GM21528 (cell line): ENCODE results near the gene EMB.
"Not testable (repeated sequence)": the region's sequence is repeated elsewhere in the genome, so short reads cannot be mapped to it uniquely, and the experiment has no call there.

Experiments used
- ATAC-seq: cut with Tn5 transposase; IDR thresholded peaks from one replicate; pipeline ENCODE4 v1.9.1; 2021; ENCODE audit warnings: mild to moderate bottlenecking, moderate library complexity; ENCODE audit not compliant: unreplicated experiment, low FRiP score

EMB gene

GRCh38 chr5:50423100-50423799, 17.8 kb downstream of the EMB start:
- not testable (repeated sequence) for ATAC-seq

GRCh38 chr5:50421184-50421950, 19.7 kb downstream of the EMB start:
- not testable (repeated sequence) for ATAC-seq

GRCh38 chr5:50420343-50420935, 20.6 kb downstream of the EMB start:
- no peak for ATAC-seq

DNA sequence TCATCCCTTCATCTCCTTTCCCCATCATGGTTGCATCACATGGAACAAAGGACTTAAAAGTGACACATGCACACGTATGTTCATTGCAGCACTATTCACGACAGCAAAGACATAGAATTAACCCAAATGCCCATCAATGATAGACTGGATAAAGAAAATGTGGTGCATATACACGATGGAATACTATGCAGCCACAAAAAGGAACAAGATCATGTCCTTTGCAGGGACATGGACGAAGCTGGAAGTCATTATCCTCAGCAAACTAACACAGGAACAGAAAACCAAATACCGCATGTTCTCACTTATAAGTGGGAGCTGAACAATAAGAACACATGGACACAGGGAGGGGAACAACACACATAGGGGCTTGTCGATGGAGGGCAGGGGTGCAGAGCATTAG, 21.4 kb downstream of the EMB start:
- not testable (repeated sequence) for ATAC-seq

GRCh38 chr5:50416637-50417036, 24.5 kb downstream of the EMB start:
- ATAC-seq: not testable (repeated sequence)

DNA sequence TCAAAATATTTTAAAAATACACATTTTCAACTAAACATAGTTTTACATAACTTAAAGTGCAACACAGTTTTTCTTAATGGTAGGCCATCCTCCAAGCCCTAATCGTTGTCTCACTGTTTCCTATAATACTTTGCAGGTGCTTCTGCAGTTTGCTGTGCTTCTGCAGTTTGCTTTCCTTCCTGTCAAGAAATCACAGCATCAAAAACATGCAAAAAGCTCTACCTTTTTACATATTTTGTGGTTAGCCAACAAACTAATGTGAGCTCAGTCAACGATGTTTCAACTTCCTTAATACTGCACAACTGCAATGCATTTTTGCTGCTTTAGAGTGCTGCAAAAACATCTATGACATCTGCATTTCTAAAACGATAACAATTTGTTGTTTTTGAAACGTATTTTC, 25.2 kb downstream of the EMB start:
- peak; percentile 84 for ATAC-seq

GRCh38 chr5:50410932-50411331, 30.2 kb downstream of the EMB start:
- ATAC-seq: not testable (repeated sequence)

GRCh38 chr5:50406877-50407276, 34.2 kb downstream of the EMB start:
- ATAC-seq: no peak

GRCh38 chr5:50401336-50401735, 39.8 kb downstream of the EMB start:
- ATAC-seq: no peak

DNA sequence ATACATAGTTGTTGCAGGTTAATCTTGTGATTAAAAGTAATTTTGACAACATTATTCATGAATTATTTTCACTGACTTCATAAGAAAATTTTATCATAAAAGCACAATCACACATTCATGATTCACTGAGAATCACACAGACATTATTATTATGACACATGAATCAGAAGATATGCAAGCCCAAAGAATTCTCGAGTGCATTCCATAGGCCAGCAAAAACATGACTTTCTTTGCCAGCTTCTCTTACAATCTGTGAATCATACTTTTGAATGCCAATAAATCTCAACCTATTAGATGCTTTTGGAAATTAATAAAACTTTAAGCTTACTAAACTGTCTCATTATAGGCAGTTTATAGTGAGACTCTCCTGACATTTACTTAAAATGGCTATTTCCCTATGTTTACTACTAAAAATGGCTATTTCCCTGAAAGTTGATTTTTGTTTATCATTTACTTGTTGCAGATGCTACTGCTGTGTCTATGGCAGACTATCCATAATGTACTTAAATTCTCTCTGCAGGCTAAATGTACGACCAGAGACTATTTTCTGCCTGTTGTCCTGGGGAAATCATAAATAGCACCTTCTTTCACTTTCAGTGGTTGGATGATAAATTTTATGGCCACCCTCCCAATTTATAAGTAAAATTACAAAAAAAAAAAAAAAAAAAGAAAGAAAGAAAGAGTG, 47.0 kb downstream of the EMB start:
- ATAC-seq: not testable (repeated sequence)

DNA sequence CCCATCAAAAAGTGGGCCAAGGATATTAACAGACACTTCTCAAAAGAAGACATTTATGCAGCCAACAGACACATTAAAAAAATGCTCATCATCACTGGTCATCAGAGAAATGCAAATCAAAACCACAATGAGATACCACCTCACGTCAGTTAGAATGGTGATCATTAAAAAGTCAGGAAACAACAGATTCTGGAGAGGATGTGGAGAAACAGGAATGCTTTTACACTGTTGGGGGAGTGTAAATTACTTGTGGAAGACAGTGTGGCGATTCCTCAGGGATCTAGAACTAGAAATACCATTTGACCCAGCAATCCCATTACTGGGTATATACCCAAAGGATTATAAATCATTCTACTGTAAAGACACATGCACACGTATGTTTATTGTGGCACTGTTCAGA, 48.8 kb downstream of the EMB start:
- ATAC-seq: not testable (repeated sequence)

DNA sequence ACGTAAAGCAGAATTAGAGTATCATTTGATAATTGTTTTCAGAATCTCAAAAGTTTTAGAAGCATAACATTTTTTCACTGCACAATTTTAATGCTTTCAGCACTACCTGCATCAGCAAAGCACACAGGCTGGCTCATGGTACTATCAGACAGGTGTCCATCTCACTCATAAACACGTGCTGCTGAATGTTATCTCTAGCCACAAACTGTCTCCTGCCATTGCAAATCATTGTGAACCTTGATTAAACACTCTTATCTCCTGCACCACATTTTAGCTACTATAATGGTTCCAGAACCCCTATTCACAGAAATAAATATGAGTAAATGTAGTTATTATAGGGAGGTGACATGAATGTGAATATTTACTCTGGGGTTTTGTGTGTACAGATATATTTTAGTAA, 56.7 kb downstream of the EMB start:
- not testable (repeated sequence) for ATAC-seq

DNA sequence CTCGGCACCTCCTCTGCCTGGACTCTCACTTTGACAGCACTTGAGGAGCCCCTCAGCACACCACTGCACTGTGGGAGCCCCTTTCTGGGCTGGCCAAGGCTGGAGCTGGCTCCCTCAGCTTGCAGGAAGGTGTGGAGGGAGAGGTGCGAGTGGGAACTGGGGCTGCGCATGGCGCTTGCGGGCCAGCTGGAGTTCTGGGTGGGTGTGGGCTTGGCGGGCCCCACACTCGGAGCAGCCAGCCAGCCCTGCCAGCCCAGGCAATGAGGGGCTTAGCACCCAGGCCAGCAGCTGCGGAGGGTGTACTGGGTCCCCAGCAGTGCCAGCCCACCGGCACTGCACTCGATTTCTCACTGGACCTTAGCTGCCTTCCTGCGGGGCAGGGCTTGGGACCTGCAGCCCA, 64.4 kb downstream of the EMB start:
- not testable (repeated sequence) for ATAC-seq

GRCh38 chr5:50369287-50370033, 71.6 kb downstream of the EMB start:
- ATAC-seq: not testable (repeated sequence)

DNA sequence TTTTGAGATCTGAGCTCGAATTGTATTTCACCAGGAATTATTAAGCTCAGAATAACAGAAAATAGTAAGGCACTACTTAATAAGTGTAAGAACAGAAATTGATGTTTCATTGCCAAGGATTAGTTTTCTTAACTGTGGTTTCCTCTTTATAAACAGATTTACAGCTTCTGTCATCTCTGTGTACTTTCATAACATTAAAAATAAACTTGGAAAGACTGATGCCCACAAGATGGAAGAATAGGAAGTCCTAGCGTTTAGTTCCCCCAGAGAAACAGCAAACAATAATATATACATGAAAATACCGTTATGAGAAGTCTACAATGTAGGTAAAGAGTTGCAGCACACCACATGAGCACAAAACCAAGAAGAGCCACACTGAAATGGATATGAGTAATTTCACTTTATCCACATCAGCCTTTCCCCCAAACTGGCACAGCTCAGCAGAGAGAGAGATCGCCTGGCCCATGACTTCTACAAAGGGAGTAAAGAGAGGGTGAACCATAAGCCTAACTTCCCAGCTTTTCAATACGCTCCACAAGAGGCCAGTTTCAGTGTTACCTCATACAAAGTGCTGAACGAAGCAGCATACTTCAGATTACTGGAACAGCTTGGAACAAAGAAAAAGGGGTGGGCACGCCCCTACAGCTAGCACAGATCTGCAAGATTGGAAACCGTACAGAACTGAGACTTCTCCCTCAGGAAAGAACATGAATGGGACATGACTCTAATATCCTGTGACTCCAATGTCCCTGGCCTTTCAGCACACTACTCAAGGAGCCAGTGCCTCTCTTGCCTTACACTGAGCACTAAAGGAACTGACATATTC, 75.4 kb downstream of the EMB start:
- no peak for ATAC-seq

DNA sequence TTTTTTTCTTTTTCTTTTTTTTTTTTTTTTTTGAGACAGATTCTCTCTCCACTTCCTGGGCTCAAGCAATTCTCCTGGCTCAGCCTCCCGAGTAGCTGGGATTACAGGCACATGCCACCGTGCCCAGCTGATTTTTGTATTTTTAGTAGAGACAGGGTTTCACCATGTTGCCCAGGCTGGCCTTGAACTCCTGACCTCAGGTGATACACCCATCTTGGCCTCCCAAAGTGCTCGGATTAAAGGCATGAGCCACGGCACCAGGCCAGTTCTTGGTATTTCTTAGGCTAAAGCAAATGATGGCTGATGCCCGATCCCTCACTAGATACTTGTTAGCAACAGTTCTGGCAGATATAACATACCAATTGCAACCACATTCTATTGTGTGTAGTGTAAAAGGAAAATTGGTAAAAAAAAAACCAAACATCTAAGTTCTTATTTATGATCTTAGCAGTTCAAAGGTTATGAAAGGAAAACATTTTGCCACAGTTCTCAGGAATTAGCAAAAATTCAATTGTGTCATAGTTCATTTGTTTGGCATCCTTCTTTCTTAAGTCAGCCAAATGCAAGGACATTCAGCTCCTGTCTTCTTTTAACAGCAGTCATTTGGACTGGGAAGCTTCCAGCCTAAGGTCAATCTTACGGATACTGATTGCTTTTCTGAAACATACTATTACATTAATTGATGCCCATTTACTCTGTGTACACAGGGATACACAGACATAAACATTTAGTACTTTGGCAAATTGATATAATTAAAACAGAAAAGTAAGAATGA, 76.4 kb downstream of the EMB start:
- ATAC-seq: not testable (repeated sequence)

- ATAC-seq: no peak
Observed at GRCh38 chr5:50359187-50359586, 81.9 kb downstream of the EMB start.

GRCh38 chr5:50352382-50352781, 88.7 kb downstream of the EMB start:
- ATAC-seq: no peak
